IMR-90 (cell line): ENCODE results near the gene TNRC6C. TPM values are rescaled to one million over a fixed set of nuclear protein-coding genes. Genes with fewer than 3 reads are reported as not detected.

ENCODE experiments used
- ATAC-seq: fragments of 200-7000 bp; cut with Tn5 transposase; 2 replicates; pipeline ENCODE4 v1.9.1; 2020; ENCODE audit warnings: low read depth, mild to moderate bottlenecking, moderate library complexity
- BruUV-seq: library from RNA; stranded (reverse); fragments of 400-500 nt; replicated peaks from 2 replicates; lab custom pipeline; 2021; lab: Mats Ljungman, UMichigan
- CTCF ChIA-PET: fragments of 300-600 bp; formaldehyde crosslinking; extraction: SDS; loops from one replicate; lab custom pipeline; 2021; ENCODE audit warnings: antibody characterized with exemption; lab: Yijun Ruan, JAX
- POLR2A ChIA-PET: fragments of 300-600 bp; sonication (Branson Sonifier 250); formaldehyde crosslinking; loops from one replicate; lab custom pipeline; 2022; ENCODE audit warnings: antibody characterized with exemption; ENCODE audit not compliant: unreplicated experiment; lab: Charles Lee
- DNase-seq: peaks from one replicate; pipeline ENCODE4 v3.0.0; 2013
- H2AFZ ChIP-seq: replicated peaks from 2 replicates; pipeline ENCODE3; 2013; ENCODE audit warnings: low read length, mild to moderate bottlenecking; ENCODE audit not compliant: poor library complexity
- H2AK5ac ChIP-seq: 2 replicates; pipeline ENCODE4 v1.6.1; 2013; ENCODE audit warnings: low read depth, low read length, inconsistent platforms
- H2AK9ac ChIP-seq: replicated peaks from 2 replicates; pipeline ENCODE3; 2013; ENCODE audit warnings: mild to moderate bottlenecking, low read depth, low read length, moderate library complexity; ENCODE audit not compliant: poor library complexity
- H2BK120ac ChIP-seq: 2 replicates; pipeline ENCODE4 v1.6.1; 2013; ENCODE audit warnings: low read depth, low read length, inconsistent platforms
- H2BK15ac ChIP-seq: 3 replicates; pipeline ENCODE4 v1.6.1; 2013; ENCODE audit warnings: low read depth, low read length, inconsistent platforms
- H2BK20ac ChIP-seq: 2 replicates; pipeline ENCODE4 v1.6.1; 2013; ENCODE audit warnings: low read depth, mild to moderate bottlenecking, inconsistent platforms, low read length, moderate library complexity
- H2BK5ac ChIP-seq: 2 replicates; pipeline ENCODE4 v1.6.1; 2013; ENCODE audit warnings: mild to moderate bottlenecking, low read depth, low read length, inconsistent platforms; ENCODE audit not compliant: poor library complexity, severe bottlenecking
- H3K14ac ChIP-seq: replicated peaks from 2 replicates; pipeline ENCODE4 v1.6.1; 2013; ENCODE audit warnings: low read depth, low read length, inconsistent platforms
- H3K18ac ChIP-seq: 2 replicates; pipeline ENCODE4 v1.6.1; 2013; ENCODE audit warnings: low read depth, low read length, control low read depth
- H3K23ac ChIP-seq: 2 replicates; pipeline ENCODE4 v1.6.1; 2013; ENCODE audit warnings: low read depth, low read length, inconsistent platforms
- H3K27ac ChIP-seq: 2 replicates; pipeline ENCODE4 v1.5.1; 2013; ENCODE audit warnings: mild to moderate bottlenecking, control low read depth, low read length; ENCODE audit not compliant: insufficient read depth
- H3K27me3 ChIP-seq: 2 replicates; pipeline ENCODE4 v1.6.1; 2013; ENCODE audit warnings: low read length; ENCODE audit not compliant: control insufficient read depth, insufficient read depth
- H3K36me3 ChIP-seq: 2 replicates; pipeline ENCODE4 v1.6.1; 2013; ENCODE audit warnings: low read length, mixed read lengths; ENCODE audit not compliant: control insufficient read depth, insufficient read depth
- H3K4ac ChIP-seq: 2 replicates; pipeline ENCODE4 v1.6.1; 2013; ENCODE audit warnings: low read depth, low read length, inconsistent platforms
- H3K4me1 ChIP-seq: 2 replicates; pipeline ENCODE4 v1.6.1; 2013; ENCODE audit warnings: low read length, mixed read lengths; ENCODE audit not compliant: control insufficient read depth, insufficient read depth
- H3K4me2 ChIP-seq: 2 replicates; pipeline ENCODE4 v1.6.1; 2013; ENCODE audit warnings: low read depth, mild to moderate bottlenecking, control low read depth, low read length, moderate library complexity
- H3K4me3 ChIP-seq: 2 replicates; pipeline ENCODE4 v1.5.1; 2013; ENCODE audit warnings: low read depth, mild to moderate bottlenecking, control low read depth, low read length, moderate library complexity; ENCODE audit not compliant: insufficient read depth
- H3K56ac ChIP-seq: 2 replicates; pipeline ENCODE4 v1.6.1; 2013; ENCODE audit warnings: low read length, inconsistent platforms; ENCODE audit not compliant: insufficient read depth; ENCODE audit errors: extremely low read depth
- H3K79me1 ChIP-seq, 2 experiments: 2 replicates each; pipeline ENCODE4 v1.6.1; 2013; ENCODE audit warnings: low read length in 2 of 2, inconsistent platforms in 1 of 2, low read depth in 1 of 2
- H3K9ac ChIP-seq: 2 replicates; pipeline ENCODE4 v1.6.1; 2013; ENCODE audit warnings: low read depth, low read length, control low read depth
- H3K9me1 ChIP-seq: 2 replicates; pipeline ENCODE4 v1.6.1; 2013; ENCODE audit warnings: low read length, inconsistent platforms; ENCODE audit not compliant: insufficient read depth
- H3K9me3 ChIP-seq: 2 replicates; pipeline ENCODE4 v1.6.1; 2013; ENCODE audit warnings: low read length; ENCODE audit not compliant: control insufficient read depth, insufficient read depth
- H4K20me1 ChIP-seq: 2 replicates; pipeline ENCODE4 v1.6.1; 2013; ENCODE audit warnings: low read length, inconsistent platforms; ENCODE audit not compliant: insufficient read depth
- H4K5ac ChIP-seq: 2 replicates; pipeline ENCODE4 v1.6.1; 2013; ENCODE audit warnings: mild to moderate bottlenecking, low read depth, low read length, control low read depth
- H4K8ac ChIP-seq, 2 experiments: 2 replicates each; pipeline ENCODE4 v1.6.1; 2013; ENCODE audit warnings: low read depth in 2 of 2, low read length in 2 of 2, control low read depth in 1 of 2, inconsistent platforms in 1 of 2
- H4K91ac ChIP-seq: 2 replicates; pipeline ENCODE4 v1.6.1; 2013; ENCODE audit warnings: low read depth, low read length, inconsistent platforms; ENCODE audit not compliant: insufficient read depth
- CEBPB ChIP-seq: IDR thresholded peaks from 2 replicates; pipeline ENCODE4 v1.6.1; 2012; ENCODE audit warnings: low read depth, low read length, improper control_type of control experiment
- CHD1 ChIP-seq: IDR thresholded peaks from 2 replicates; pipeline ENCODE4 v1.6.1; 2012; ENCODE audit warnings: low read depth, low read length, improper control_type of control experiment
- FOS ChIP-seq: fragments of 150-350 bp; IDR thresholded peaks from 2 replicates; pipeline ENCODE4 v1.6.1; 2016; ENCODE audit warnings: low read depth, low read length
- MAFK ChIP-seq: IDR thresholded peaks from 2 replicates; pipeline ENCODE4 v1.6.1; 2012; ENCODE audit warnings: low read depth, low read length, improper control_type of control experiment
- MAZ ChIP-seq: IDR thresholded peaks from 2 replicates; pipeline ENCODE4 v1.6.1; 2012; ENCODE audit warnings: low read depth, mild to moderate bottlenecking, low read length, improper control_type of control experiment, moderate library complexity, borderline replicate concordance
- MXI1 ChIP-seq: IDR thresholded peaks from 2 replicates; pipeline ENCODE4 v1.6.1; 2012; ENCODE audit warnings: low read depth, mild to moderate bottlenecking, low read length, moderate library complexity, borderline replicate concordance
- NFE2L2 ChIP-seq: fragments of 150-350 bp; IDR thresholded peaks from 2 replicates; pipeline ENCODE4 v1.6.1; 2016; ENCODE audit warnings: low read depth, mild to moderate bottlenecking, low read length
- POLR2A ChIP-seq: IDR thresholded peaks from 2 replicates; pipeline ENCODE4 v1.6.1; 2012; ENCODE audit warnings: mild to moderate bottlenecking, low read depth, low read length
- RCOR1 ChIP-seq: IDR thresholded peaks from 2 replicates; pipeline ENCODE4 v1.6.1; 2012; ENCODE audit warnings: mild to moderate bottlenecking, low read length, improper control_type of control experiment; ENCODE audit not compliant: insufficient replicate concordance
- RFX5 ChIP-seq: IDR thresholded peaks from 2 replicates; pipeline ENCODE4 v1.8.0; 2012; ENCODE audit warnings: low read depth, mild to moderate bottlenecking, low read length, moderate library complexity
- SMC3 ChIP-seq: fragments of 150-350 bp; IDR thresholded peaks from 2 replicates; pipeline ENCODE4 v1.6.1; 2016; ENCODE audit warnings: low read depth, mild to moderate bottlenecking, antibody characterized with exemption, low read length, moderate library complexity
- WGBS, 2 experiments: methylation state at CpG; one replicate each; pipeline versions ENCODE4 v1.1.5 to v1.1.7; 2013; ENCODE audit warnings: missing lambda C conversion rate in 2 of 2; ENCODE audit not compliant: insufficient read length in 1 of 2; ENCODE audit errors: extremely low coverage in 2 of 2; 5-methylcytosine and 5-hydroxymethylcytosine counted together
- dilution Hi-C: fragments of 300-500 bp; cut with HindIII; formaldehyde crosslinking; loops from one replicate; pipeline ENCODE4 v1.14.3; 2018; ENCODE audit warnings: low sequenced_read_pairs; ENCODE audit not compliant: unreplicated experiment
- in situ Hi-C: fragments of 300-500 bp; cut with MboI; formaldehyde crosslinking; loops from 3 replicates; pipeline ENCODE4 v1.14.3; 2019; ENCODE audit warnings: low sequenced_read_pairs, inconsistent platforms, mixed read lengths
- intact Hi-C: fragments of 100-400 bp; cut with micrococcal nuclease; formaldehyde crosslinking; loops from 2 replicates; pipeline ENCODE4 v1.10.0; 2022
- polyA plus RNA-seq, 3 experiments: library from polyadenylated mRNA; depleted of rRNA; stranded (reverse); fragments of >200 nt; gene quantifications; 2 replicates each; pipeline ENCODE4 v1.2.3, GENCODE V29; 2012; ENCODE audit warnings: low replicate concordance in 1 of 3
- total RNA-seq: library from RNA; depleted of rRNA; stranded (reverse); fragments of >200 nt; gene quantifications from 2 replicates; pipeline ENCODE4 v1.2.3, GENCODE V29; 2012
- TF ChIP-seq, protein P1 (sequence below): fragments of 150-350 bp; IDR thresholded peaks from 2 replicates; pipeline ENCODE4 v1.6.1; 2016; ENCODE audit warnings: low read depth, mild to moderate bottlenecking, low read length, moderate library complexity, borderline replicate concordance

The TNRC6C gene
- total and polyA plus RNA-seq, 2 of the 4 experiments (the other 2 are of a cell fraction), result 1.6 to 2.7 TPM

DNA sequence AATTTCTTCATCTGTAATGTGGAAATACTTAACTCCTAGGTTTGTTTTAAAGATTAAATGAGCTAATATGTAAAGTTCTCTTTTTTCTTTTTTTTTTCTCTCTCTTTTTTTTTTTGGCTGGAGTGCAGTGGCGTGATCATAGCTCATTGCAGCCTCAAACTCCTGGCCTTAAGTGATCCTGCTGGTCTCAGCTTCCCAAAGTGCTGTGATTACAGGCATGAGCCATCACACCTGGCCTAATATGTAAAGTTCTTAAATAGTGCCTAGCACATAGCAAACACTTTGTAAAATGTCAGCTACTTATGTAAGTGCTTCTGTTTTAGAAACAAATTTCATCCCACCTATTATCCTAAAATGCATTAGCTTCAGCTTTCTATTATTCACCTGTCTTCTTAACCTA is 130.0 kb downstream of the TNRC6C start:
- no peak overlapping the region for H3K14ac ChIP-seq
- H3K4ac ChIP-seq, result no peak overlapping the region
- TF ChIP-seq SMC3 (no peak), RCOR1 (no peak), CHD1 (no peak), NFE2L2 (no peak), MAZ (no peak), POLR2A (no peak), FOS (no peak), CEBPB (no peak), MAFK (no peak), MXI1 (no peak), RFX5 (no peak)
- TF ChIP-seq, protein P1, sequence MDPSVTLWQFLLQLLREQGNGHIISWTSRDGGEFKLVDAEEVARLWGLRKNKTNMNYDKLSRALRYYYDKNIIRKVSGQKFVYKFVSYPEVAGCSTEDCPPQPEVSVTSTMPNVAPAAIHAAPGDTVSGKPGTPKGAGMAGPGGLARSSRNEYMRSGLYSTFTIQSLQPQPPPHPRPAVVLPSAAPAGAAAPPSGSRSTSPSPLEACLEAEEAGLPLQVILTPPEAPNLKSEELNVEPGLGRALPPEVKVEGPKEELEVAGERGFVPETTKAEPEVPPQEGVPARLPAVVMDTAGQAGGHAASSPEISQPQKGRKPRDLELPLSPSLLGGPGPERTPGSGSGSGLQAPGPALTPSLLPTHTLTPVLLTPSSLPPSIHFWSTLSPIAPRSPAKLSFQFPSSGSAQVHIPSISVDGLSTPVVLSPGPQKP, result no peak
- CTCF ChIA-PET, result interaction anchor here (0.7 kb wide), 1 partner anchor 254 kb away, joined by 3 read pairs; no protein-coding TSS in a partner anchor
- H3K23ac ChIP-seq, result no peak overlapping the region
- peaks cover 1% of the 10 kb centered on the region; the same call in 1 of the 2 replicates for H3K9me1 ChIP-seq
- H2BK20ac ChIP-seq, result no peak overlapping the region
- POLR2A ChIA-PET, result no interaction called here
- no peak overlapping the region for H2AFZ ChIP-seq
- in situ Hi-C loops, result no loop called here
- no peak overlapping the region for H2AK5ac ChIP-seq
- no peak overlapping the region for H3K4me2 ChIP-seq
- no peaks in the 10 kb centered on the region for H4K20me1 ChIP-seq
- ATAC-seq (no peak), DNase-seq (no peak)
- dilution Hi-C loops, result no loop called here
- no CpG with 5 or more reads among the region's 1 CpG for WGBS, 2 experiments
- no peak overlapping the region for H3K27ac ChIP-seq
- H3K56ac ChIP-seq, result no peak overlapping the region
- H2BK15ac ChIP-seq, result no peak overlapping the region
- no peaks in the 10 kb centered on the region for H3K4me1 ChIP-seq
- no peak overlapping the region for H4K5ac ChIP-seq
- H3K27me3 ChIP-seq, result no peaks in the 10 kb centered on the region
- no peak overlapping the region for H2BK5ac ChIP-seq
- no peaks in the 10 kb centered on the region for H3K9me3 ChIP-seq
- H3K79me1 ChIP-seq, result no peaks in the 10 kb centered on the region
- H2BK120ac ChIP-seq, result no peak overlapping the region
- H3K18ac ChIP-seq, result no peak overlapping the region
- peaks cover 35% of the 10 kb centered on the region for H3K36me3 ChIP-seq
- no peak overlapping the region for H4K8ac ChIP-seq
- no TSS peak for BruUV-seq
- no peak overlapping the region for H3K9ac ChIP-seq
- no peak overlapping the region for H3K4me3 ChIP-seq
- H4K91ac ChIP-seq, result no peak overlapping the region
- H2AK9ac ChIP-seq, result no peak overlapping the region
- intact Hi-C loops, result no loop called here
